ENCODE measurements around the gene YWHAE.

The YWHAE gene

GRCh38 chr17:1368588-1368987, 31.4 kb downstream of the YWHAE start:
- no peak overlapping the region for H3K4me3 ChIP-seq (ENCODE audit: low read depth, low read length)
- DNase-seq = no peak
- H3K36me3 ChIP-seq = peaks cover 8% of the 10 kb centered on the region
- H3K4me1 ChIP-seq = no peaks in the 10 kb centered on the region
- H3K9me3 ChIP-seq = no peaks in the 10 kb centered on the region
- no peak for TF ChIP-seq CTCF (IDR thresholded peaks at IDR 0.05; ENCODE audit: low read depth, low read length)
- no peaks in the 10 kb centered on the region for H3K27me3 ChIP-seq

DNA sequence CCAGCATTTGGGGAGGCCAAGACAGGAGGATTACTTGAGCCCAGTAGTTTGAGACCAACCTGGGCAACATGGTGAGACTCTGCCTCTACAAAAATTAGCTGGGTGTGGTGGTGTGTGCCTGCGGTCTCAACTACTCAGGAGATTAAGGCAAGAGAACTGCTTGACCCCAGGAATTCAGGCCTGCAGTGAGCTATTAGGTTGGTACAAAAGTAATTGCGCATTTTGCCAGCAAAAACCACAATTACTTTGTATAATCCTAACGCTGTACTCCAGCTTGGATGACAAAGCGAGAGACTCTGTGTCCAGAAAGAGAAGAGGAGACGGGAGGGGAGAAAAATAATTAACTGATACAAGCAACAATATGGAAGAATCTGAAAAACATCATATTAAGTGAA, 32.7 kb downstream of the YWHAE start:
- Histone ChIP-seq H3K36me3 (peaks cover 17% of the 10 kb centered on the region), H3K9me3 (no peaks in the 10 kb centered on the region)
- DNase-seq = no peak

GRCh38 chr17:1366234-1366633, 33.8 kb downstream of the YWHAE start:
- Histone ChIP-seq H3K4me3 (ENCODE audit: low read depth, low read length) (no peak overlapping the region), H3K9me3 (no peaks in the 10 kb centered on the region), H3K27me3 (no peaks in the 10 kb centered on the region), H3K4me1 (no peaks in the 10 kb centered on the region), H3K36me3 (peaks cover 18% of the 10 kb centered on the region)
- DNase-seq = no peak
- no peak for TF ChIP-seq CTCF (IDR thresholded peaks at IDR 0.05; ENCODE audit: low read depth, low read length)

More for the DNA sequence above, 32.7 kb downstream of the YWHAE start:
- H3K4me3 ChIP-seq (ENCODE audit: low read depth, low read length) = no peak overlapping the region
- no peaks in the 10 kb centered on the region for H3K4me1 ChIP-seq
- no peak for TF ChIP-seq CTCF (IDR thresholded peaks at IDR 0.05; ENCODE audit: low read depth, low read length)
- no peaks in the 10 kb centered on the region for H3K27me3 ChIP-seq

- no peaks in the 10 kb centered on the region for H3K27me3 ChIP-seq
- H3K36me3 ChIP-seq = peaks cover 18% of the 10 kb centered on the region
- peak; percentile 81 for TF ChIP-seq CTCF (IDR thresholded peaks at IDR 0.05; ENCODE audit: low read depth, low read length)
- no peaks in the 10 kb centered on the region for H3K4me1 ChIP-seq
- peak; percentile 45 for DNase-seq
- no peak overlapping the region for H3K4me3 ChIP-seq (ENCODE audit: low read depth, low read length)
- no peaks in the 10 kb centered on the region for H3K9me3 ChIP-seq
Observed at GRCh38 chr17:1365445-1366039, 34.5 kb downstream of the YWHAE start.

DNA sequence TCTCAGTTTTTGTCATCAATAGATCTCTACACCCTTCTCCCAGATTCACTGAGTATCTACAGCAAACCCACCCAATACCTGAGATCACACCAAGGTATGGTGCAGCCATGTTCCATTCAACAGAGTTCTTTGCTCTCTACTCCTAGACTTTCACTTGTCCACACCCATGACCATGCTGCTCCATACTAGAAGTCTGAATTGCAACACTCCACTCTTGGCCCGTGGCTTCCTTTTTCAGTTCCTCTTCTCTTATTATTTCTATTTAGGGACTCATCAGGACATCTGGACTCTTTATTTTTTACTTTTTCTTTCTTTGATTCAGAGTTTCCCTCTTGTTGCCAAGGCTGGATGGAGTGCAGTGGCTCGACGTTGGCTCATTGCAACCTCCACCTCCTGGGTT, 37.1 kb downstream of the YWHAE start:
- no peak for DNase-seq
- H3K9me3 ChIP-seq = no peaks in the 10 kb centered on the region
- no peak overlapping the region for H3K4me3 ChIP-seq (ENCODE audit: low read depth, low read length)
- TF ChIP-seq CTCF (IDR thresholded peaks at IDR 0.05; ENCODE audit: low read depth, low read length) = no peak
- H3K36me3 ChIP-seq = peaks cover 27% of the 10 kb centered on the region
- no peaks in the 10 kb centered on the region for H3K4me1 ChIP-seq
- H3K27me3 ChIP-seq = no peaks in the 10 kb centered on the region

GRCh38 chr17:1362065-1362848, 37.8 kb downstream of the YWHAE start:
- H3K4me3 ChIP-seq (ENCODE audit: low read depth, low read length) = no peak overlapping the region
- no peaks in the 10 kb centered on the region for H3K9me3 ChIP-seq
- no peak for TF ChIP-seq CTCF (IDR thresholded peaks at IDR 0.05; ENCODE audit: low read depth, low read length)
- DNase-seq = no peak
- H3K36me3 ChIP-seq = peaks cover 27% of the 10 kb centered on the region
- H3K27me3 ChIP-seq = no peaks in the 10 kb centered on the region
- H3K4me1 ChIP-seq = no peaks in the 10 kb centered on the region

Data from BE2C (cell line).